ENCODE data around the gene TAPBP.

DNA sequence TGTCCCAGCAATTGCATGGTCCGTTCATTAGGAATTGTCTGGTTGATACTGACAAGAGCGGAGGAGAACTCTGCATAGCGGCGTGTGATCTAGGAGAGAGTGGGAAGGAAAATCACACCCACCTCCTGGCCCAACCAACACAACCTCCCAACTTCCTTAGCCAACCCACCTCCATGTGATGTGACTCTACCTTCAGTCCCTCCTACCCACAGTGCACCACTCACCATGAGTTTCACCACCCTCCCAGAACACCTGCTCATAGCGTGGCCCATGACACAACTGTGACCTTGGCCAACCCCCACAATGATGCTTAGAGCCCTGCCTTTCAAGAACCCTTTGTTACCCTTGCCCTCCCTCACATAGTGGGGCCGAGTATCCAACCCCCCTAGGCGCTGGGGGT, 49.9 kb downstream of the TAPBP start:
- TF ChIP-seq CTCF (IDR thresholded peaks at IDR 0.05) (no peak), POLR2A (IDR thresholded peaks at IDR 0.05) (no peak)

Measured in adrenal gland (tissue), 5 donors.